Astrocyte of the spinal cord (primary cell): ENCODE data around the gene DCTN2.
"Not testable (repeated sequence)": the region's sequence is repeated elsewhere in the genome, so short reads cannot be mapped to it uniquely, and the experiment has no call there.

Experiments
- DNase-seq: peaks from one replicate; pipeline ENCODE4 v3.0.0; 2011; ENCODE audit warnings: low read depth, low spot score
- H3K4me3 ChIP-seq: 2 replicates; pipeline ENCODE4 v1.5.1; 2011; ENCODE audit warnings: low read depth, mild to moderate bottlenecking, low read length, moderate library complexity
- in situ Hi-C: cut with HindIII; loops from 2 replicates; pipeline ENCODE4 v1.10.0; 2017; ENCODE audit warnings: low sequenced_read_pairs
- TF ChIP-seq, protein P1 (sequence below): IDR thresholded peaks from 2 replicates; pipeline ENCODE4 v1.5.1; 2012; ENCODE audit warnings: low read depth, mild to moderate bottlenecking, low read length, inconsistent platforms

The DCTN2 gene

DNA sequence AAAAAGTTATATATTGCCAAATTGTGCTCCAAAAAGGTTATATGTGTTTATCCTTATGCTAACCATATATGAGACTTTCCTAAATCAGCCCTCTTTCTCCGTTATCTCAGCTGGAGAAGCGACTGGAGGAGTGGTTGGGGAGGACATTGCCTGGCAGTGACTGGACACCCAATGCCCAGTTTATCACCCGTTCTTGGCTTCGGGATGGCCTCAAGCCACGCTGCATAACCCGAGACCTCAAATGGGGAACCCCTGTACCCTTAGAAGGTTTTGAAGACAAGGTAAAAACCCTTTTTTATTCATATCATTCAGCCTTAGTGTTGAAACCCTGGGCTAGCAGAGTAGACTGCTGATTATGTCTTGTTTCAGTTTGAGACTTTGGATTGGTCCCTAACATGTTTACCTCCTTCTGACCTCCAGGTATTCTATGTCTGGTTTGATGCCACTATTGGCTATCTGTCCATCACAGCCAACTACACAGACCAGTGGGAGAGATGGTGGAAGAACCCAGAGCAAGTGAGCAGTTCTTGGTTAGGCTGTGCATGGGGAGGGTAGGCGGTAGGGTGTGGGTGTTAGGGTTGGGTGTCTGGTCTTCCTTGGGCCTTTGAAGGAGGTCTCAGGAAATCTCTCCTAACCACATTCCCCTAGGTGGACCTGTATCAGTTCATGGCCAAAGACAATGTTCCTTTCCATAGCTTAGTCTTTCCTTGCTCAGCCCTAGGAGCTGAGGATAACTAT is 35.2 kb downstream of the DCTN2 start:
- no peak for DNase-seq
- TF ChIP-seq, protein P1, sequence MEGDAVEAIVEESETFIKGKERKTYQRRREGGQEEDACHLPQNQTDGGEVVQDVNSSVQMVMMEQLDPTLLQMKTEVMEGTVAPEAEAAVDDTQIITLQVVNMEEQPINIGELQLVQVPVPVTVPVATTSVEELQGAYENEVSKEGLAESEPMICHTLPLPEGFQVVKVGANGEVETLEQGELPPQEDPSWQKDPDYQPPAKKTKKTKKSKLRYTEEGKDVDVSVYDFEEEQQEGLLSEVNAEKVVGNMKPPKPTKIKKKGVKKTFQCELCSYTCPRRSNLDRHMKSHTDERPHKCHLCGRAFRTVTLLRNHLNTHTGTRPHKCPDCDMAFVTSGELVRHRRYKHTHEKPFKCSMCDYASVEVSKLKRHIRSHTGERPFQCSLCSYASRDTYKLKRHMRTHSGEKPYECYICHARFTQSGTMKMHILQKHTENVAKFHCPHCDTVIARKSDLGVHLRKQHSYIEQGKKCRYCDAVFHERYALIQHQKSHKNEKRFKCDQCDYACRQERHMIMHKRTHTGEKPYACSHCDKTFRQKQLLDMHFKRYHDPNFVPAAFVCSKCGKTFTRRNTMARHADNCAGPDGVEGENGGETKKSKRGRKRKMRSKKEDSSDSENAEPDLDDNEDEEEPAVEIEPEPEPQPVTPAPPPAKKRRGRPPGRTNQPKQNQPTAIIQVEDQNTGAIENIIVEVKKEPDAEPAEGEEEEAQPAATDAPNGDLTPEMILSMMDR, result no peak
- in situ Hi-C loops, result no loop called here
- H3K4me3 ChIP-seq, result no peak overlapping the region

DNA sequence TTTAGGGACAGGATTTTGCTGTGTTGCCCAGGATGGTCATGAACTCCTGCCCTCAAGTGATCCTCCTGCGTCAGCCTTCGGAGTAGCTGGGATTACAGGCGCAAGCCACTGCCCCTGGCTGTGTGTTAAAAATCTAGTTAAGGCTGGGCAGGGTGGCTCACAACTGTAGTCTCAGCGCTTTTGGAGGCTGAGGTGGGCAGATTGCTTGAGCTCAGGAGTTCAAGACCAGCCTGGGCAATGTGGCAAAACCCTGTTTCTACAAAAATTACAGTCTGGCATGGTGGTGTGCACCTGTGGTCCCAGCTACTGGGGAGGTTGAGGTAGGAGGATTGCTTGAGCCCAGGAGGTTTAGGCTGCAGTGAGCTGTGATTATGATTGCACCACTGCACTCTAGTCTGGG is 35.8 kb downstream of the DCTN2 start:
- in situ Hi-C loops, result no loop called here
- no peak overlapping the region for H3K4me3 ChIP-seq
- TF ChIP-seq, protein P1, result no peak
- DNase-seq, result no peak

DNA sequence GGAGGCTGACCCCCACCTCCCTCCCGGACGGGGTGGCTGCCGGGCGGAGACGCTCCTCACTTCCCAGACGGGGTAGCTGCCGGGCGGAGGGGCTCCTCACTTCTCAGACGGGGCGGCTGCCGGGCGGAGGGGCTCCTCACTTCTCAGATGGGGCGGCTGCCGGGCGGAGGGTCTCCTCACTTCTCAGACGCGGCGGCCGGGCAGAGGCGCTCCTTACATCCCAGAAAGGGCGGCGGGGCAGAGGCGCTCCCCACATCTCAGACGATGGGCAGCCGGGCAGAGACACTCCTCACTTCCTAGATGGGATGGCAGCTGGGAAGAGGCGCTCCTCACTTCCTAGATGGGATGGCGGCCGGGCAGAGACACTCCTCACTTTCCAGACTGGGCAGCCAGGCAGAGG is 39.2 kb downstream of the DCTN2 start:
- in situ Hi-C loops, DNase-seq: not testable (repeated sequence)

DNA sequence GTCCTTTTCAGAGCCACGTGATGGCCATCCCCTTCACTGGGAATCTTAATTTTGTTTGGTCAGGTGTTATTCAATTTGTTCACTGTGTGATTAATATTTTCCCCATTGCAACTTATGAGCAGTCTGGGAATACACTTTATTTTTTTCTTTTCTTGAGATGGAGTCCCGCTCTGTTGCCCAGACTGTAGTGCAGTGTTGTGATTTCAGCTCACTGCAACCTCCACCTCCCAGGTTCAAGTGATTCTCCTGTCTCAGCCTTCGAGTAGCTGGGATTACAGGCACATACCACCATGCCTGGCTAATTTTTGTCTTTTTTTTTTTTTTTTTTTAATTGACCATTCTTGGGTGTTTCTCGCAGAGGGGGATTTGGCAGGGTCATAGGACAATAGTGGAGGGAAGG is 40.5 kb downstream of the DCTN2 start:
- DNase-seq, H3K4me3 ChIP-seq, in situ Hi-C loops: not testable (repeated sequence)

More for the DNA sequence above, 39.2 kb downstream of the DCTN2 start:
- H3K4me3 ChIP-seq, result not testable (repeated sequence)

DNA sequence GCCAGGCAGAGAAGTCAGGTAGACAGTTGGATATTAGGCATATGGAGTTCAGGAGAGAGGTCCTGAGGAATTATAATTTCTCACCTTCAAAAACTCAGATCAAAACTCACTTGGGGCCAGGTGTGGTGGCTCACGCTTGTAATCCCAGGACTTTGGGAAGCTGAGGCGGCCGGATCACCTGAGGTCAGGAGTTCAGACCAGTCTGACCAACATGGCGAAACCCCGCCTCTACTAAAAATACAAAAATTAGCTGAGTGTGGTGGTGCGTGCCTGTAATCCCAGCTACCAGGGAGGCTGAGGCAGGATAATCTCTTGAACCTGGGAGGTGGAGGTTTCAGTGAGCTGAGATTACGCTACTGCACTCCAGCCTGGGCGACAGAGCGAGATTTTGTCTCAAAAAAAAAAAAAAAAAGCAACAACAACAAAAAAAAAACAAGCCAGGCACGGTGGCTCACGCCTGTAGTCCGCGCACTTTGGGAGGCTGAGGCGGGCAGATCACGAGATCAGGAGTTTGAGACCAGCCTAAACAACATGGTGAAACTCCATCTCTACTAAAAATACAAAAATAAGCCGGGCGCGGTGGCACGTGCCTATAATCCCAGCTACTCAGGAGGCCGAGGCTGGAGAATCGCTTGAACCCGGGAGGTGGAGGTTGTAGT is 44.6 kb downstream of the DCTN2 start:
- H3K4me3 ChIP-seq, DNase-seq, in situ Hi-C loops: not testable (repeated sequence)

DNA sequence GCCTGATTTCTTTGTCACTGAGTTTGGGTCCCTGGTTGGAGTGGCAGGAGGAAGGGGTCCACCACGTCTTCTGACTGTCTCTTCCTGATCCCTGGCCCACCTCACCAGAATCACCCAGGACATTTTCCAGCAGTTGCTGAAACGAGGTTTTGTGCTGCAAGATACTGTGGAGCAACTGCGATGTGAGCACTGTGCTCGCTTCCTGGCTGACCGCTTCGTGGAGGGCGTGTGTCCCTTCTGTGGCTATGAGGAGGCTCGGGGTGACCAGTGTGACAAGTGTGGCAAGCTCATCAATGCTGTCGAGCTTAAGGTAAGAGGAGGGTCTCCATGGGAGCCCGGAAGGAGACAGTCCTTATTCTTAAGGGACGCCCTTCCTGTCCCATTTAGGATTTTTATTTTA is 46.8 kb downstream of the DCTN2 start:
- H3K4me3 ChIP-seq, result no peak overlapping the region
- DNase-seq, result no peak
- in situ Hi-C loops, result no loop called here
- TF ChIP-seq, protein P1, result no peak

DNA sequence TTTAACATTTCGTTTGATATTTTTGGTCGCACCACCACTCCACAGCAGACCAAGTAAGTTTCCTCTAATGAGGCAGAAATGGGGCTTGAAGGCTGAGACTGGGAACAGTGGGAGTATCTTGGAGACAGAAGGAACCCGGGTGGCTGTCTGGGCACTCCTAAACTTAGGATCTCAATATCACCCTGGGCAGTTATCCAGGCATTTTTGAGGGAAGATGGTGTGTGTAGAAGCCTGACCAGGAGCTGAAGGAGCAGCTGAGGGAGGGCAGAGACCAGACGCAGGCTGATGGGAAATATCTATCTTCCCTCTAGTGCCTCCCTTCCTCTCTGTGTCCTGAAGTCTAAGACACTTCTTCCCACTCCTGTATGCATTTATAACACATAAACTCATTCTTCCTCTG is 48.4 kb downstream of the DCTN2 start:
- in situ Hi-C loops, result no loop called here
- DNase-seq, result no peak
- TF ChIP-seq, protein P1, result no peak
- no peak overlapping the region for H3K4me3 ChIP-seq

DNA sequence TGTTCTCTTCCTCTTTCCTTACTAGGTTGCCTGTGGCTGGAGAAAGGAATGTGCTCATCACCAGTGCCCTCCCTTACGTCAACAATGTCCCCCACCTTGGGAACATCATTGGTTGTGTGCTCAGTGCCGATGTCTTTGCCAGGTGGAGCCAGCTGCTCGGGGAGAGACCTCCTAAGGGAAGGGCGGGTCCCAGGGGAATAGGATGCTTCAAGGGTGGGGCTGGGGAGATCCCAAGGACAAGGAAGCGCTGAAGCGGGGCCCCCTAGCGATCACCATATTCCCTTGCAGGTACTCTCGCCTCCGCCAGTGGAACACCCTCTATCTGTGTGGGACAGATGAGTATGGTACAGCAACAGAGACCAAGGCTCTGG is 48.9 kb downstream of the DCTN2 start:
- no peak overlapping the region for H3K4me3 ChIP-seq
- in situ Hi-C loops, result no loop called here
- no peak for DNase-seq
- TF ChIP-seq, protein P1, result peak; percentile 15
